ENCODE data around the gene STXBP1.

DNA sequence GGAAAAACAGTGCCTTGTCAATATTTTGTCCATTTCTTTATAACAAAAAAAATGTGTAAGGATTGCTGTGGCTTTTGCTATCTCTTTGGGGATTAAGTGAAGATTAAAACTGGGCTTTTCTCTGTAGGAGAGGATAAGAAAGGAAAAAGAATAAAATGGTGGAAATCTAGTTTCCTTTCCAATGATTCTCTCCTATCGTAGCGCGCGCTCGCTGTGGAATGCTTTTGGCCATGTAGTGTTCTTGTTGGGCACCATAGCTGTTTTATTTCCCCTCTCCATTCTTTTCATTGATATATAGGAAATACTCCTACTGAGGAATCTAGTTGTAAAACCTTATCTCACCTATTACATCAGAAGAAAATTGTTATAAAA lies 1.5 kb downstream of the STXBP1 start:
- TF ChIP-seq, protein P1, sequence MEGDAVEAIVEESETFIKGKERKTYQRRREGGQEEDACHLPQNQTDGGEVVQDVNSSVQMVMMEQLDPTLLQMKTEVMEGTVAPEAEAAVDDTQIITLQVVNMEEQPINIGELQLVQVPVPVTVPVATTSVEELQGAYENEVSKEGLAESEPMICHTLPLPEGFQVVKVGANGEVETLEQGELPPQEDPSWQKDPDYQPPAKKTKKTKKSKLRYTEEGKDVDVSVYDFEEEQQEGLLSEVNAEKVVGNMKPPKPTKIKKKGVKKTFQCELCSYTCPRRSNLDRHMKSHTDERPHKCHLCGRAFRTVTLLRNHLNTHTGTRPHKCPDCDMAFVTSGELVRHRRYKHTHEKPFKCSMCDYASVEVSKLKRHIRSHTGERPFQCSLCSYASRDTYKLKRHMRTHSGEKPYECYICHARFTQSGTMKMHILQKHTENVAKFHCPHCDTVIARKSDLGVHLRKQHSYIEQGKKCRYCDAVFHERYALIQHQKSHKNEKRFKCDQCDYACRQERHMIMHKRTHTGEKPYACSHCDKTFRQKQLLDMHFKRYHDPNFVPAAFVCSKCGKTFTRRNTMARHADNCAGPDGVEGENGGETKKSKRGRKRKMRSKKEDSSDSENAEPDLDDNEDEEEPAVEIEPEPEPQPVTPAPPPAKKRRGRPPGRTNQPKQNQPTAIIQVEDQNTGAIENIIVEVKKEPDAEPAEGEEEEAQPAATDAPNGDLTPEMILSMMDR (IDR thresholded peaks at IDR 0.05; ENCODE audit: low read depth, low read length, poor library complexity, severe bottlenecking): no peak
- TF ChIP-seq EZH2phosphoT487 (IDR thresholded peaks at IDR 0.05; ENCODE audit: borderline replicate concordance, low read length): no peak
